ENCODE measurements around the gene ZBTB1. TPM values are rescaled to one million over a fixed set of nuclear protein-coding genes. Genes with fewer than 3 reads are reported as not detected.
"Not testable (repeated sequence)": the region's sequence is repeated elsewhere in the genome, so short reads cannot be mapped to it uniquely, and the experiment has no call there.

ZBTB1 gene
- total RNA-seq, 1 donor from 2014 or later: 52.2 TPM

GRCh38 chr14:64493455-64493854 is 11.1 kb upstream of the ZBTB1 start:
- no peak for FAIRE-seq
- DNase-seq (ENCODE audit: low spot score in 2 of 2): no peak

DNA sequence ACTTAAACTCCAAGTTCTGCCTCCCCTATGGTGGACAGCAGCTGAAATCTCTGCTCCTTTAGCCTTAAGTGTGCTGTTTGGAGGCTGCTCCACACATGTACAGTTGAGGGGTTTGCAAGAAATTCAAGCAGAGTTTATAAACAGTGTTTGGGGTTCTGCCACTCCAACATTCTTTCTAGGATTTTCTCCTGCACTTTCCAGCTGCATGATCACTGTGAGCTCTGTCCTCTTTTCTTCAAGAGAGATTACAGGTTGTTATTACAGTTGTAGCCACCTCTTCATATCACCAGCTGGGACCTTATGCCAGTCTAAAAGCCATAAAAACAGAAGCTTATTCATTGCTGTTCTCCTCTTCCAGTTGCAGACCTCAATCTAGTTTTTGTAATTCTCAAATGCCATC is 9.3 kb upstream of the ZBTB1 start:
- DNase-seq (ENCODE audit: low spot score in 2 of 2): no peak
- no peak for FAIRE-seq

GRCh38 chr14:64496764-64497163 is 7.8 kb upstream of the ZBTB1 start:
- FAIRE-seq (no peak), DNase-seq (ENCODE audit: low spot score in 2 of 2) (no peak)

- DNase-seq (ENCODE audit: low spot score in 2 of 2): no peak
- FAIRE-seq: no peak
These were observed 4.5 kb upstream of the ZBTB1 start for GRCh38 chr14:64500088-64500487.

- no peak for DNase-seq (ENCODE audit: low spot score in 2 of 2)
These were observed 3.0 kb upstream of the ZBTB1 start for GRCh38 chr14:64501411-64502171.

GRCh38 chr14:64502456-64502855 is 2.1 kb upstream of the ZBTB1 start:
- FAIRE-seq (no peak), DNase-seq (ENCODE audit: low spot score in 2 of 2) (no peak)

More at GRCh38 chr14:64501411-64502171, 3.0 kb upstream of the ZBTB1 start:
- no peak for FAIRE-seq

DNA sequence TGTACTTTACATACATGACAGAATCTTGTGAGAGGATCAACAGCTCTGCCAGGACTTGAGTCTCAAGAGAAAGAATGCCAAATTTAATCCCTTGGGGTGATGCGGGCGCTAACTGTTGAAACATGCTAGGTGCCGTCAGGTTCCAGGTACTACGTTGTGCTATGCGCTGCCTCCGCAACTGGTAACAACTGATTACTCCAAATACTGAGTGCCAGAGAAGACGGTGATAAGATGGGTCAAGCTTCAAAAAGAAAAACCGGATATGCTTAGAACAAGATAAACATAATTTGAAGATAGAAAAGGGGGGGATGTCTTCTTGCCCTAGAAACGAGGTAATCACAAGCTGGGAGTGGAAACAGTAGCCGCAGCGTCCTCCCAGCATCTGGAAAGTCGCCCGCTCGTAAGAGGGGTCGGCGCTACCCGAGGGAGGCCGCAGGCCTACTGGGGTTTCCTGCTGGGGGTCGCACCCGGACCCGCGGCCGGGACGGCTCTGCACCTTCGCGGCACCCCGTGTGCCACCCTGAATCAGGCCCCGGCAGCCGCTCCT is 1.6 kb upstream of the ZBTB1 start:
- FAIRE-seq (no peak), DNase-seq (ENCODE audit: low spot score in 2 of 2) (no peak)

DNA sequence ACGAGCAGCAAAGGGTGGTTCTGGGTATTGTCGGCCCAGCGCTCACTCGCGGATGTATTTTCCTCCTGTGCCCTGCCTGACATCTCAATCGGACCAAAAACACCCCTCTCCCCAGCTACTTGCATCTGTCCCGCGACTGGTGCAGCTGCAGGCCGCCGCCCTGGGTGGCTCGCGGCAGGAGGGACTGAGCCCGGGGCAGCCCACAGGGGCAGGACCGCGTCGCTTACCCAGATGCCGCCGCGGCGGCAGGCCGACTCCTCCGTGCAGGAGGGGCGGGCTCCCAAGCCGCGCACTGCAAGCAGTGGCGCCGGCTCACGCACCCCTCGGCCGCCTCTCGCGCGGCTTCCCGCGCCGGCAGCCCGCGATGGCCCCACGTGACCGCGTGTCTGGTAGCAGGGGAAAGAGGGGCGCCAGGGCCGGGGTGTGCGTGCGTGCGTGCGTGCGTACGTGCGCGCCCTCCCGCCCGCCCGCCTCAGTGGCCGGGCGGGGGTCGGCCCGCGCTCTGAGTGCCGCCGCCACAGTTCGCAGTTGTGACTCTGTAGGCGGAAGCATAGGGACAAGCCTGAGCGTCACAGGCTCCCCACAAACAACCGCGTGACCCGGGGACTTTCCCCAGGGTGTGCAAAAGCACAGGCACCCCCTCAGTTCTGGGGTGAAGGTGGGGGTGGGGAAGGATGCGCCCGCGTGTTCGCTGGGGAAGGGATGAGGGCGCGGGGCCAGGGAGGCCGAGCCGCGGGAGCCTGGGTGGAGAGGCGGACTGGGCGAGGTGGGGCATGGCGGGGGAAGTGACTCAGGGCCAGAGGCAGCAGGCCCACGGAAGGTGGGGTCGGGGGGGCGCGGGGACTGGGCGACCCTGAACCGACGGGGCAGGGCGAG is 898 bp upstream of the ZBTB1 start, which contains the start of gene ZBTB25:
Gene ZBTB25 (minus strand): TSS at position 405 of the 876 bp plus-strand sequence. CDS start 13,305 bp downstream, outside the sequence.
- no peak for FAIRE-seq

GRCh38 chr14:64504897-64505794 is 576 bp downstream of the ZBTB1 start:
- no peak for FAIRE-seq
- peak; percentile 68 to 70 for DNase-seq (ENCODE audit: low spot score in 2 of 2)

More for the DNA sequence above, 898 bp upstream of the ZBTB1 start, which contains the start of gene ZBTB25:
- peak; percentile 69 to 81 for DNase-seq (ENCODE audit: low spot score in 2 of 2)

GRCh38 chr14:64506721-64507120 is 2.2 kb downstream of the ZBTB1 start:
- DNase-seq (ENCODE audit: low spot score in 2 of 2) (no peak), FAIRE-seq (no peak)

- FAIRE-seq: no peak
- DNase-seq (ENCODE audit: low spot score in 2 of 2): no peak
These were observed 3.0 kb downstream of the ZBTB1 start for GRCh38 chr14:64507376-64508156.

GRCh38 chr14:64508215-64508776 is 3.7 kb downstream of the ZBTB1 start:
- no peak for DNase-seq (ENCODE audit: low spot score in 2 of 2)
- FAIRE-seq: no peak

GRCh38 chr14:64509036-64509435 is 4.5 kb downstream of the ZBTB1 start:
- DNase-seq (ENCODE audit: low spot score in 2 of 2) (no peak), FAIRE-seq (no peak)

DNA sequence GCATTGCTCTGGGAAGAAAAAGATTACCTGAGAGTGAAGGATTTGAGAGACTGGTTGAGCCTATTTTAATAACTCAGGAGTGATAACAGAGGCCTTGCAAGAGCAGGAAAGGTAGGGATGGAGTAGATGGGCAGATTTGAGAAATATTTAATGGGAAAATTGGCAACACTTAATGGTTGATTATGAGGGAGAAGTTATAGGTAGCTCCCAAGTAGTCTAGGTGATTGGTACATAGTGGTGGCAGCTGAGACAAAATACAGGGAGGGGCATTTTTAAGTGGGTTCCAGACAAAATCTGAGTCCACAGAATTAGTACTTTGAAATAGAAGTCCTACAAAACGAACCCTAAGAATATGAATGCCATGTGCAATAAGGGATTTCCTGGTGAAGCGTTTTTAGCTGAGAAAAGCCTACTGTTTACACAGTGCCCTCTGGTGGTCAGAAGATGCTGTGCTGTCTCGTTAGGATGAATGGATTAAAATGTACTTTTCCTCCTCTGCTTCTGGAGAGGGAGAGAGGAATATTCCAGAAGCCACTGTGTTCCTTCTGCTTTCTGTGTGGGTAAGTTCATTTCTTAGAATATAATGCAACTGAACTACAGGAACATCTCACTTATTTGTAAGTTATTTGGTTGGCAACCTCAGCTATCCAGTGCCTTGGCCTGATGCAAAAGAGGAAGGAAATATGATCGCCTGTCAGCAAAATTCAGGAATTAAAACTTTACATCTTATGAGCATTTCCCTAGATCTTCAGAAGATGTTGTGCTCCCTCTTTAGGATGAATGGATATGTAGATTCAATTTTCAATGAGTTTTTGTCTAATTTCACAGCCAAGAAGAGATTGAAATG is 6.5 kb downstream of the ZBTB1 start:
- DNase-seq (ENCODE audit: low spot score in 2 of 2): peak; percentile 31 to 34
- FAIRE-seq: no peak

DNA sequence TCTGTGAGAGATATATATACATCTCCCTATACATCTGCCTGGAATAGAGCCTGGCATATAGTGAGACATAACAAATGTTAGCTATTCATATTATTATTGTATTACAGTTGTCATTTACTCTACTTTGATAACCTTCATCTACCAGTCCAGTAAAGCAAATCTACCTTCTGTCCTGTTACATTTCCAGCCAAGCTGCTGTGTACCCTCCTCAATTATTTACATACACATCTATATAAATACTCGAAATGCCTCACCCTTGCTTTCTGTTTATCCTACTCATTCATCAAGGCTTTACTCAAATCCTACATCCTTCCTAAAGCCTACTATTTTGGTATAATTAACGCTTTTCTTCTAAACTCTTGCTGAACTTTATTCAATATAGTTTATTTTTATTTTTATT is 8.7 kb downstream of the ZBTB1 start:
- FAIRE-seq: no peak

DNA sequence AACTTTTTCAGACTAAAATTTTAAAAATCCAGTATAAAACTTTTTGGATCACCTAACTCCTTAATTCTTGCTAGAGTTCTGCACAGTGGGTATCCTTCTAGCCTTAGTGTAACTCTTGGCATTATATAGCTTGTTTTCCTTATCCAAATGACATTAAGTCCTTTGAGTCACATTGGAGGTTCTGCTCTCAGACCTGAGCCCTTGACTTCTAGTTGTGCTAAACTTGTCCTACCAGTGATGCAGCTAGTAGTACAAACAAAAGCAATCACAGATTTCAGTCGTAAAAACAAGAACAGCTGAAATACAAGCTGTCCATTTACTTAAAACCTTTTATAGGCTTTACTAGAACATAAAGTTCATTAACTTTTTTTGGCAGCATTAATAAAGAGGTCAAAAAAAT is 10.5 kb downstream of the ZBTB1 start:
- FAIRE-seq: no peak
- DNase-seq (ENCODE audit: low spot score in 2 of 2): no peak

More for the DNA sequence above, 8.7 kb downstream of the ZBTB1 start:
- no peak for DNase-seq (ENCODE audit: low spot score in 2 of 2)

GRCh38 chr14:64516969-64517368 is 12.4 kb downstream of the ZBTB1 start:
- FAIRE-seq (no peak), DNase-seq (ENCODE audit: low spot score in 2 of 2) (no peak)

DNA sequence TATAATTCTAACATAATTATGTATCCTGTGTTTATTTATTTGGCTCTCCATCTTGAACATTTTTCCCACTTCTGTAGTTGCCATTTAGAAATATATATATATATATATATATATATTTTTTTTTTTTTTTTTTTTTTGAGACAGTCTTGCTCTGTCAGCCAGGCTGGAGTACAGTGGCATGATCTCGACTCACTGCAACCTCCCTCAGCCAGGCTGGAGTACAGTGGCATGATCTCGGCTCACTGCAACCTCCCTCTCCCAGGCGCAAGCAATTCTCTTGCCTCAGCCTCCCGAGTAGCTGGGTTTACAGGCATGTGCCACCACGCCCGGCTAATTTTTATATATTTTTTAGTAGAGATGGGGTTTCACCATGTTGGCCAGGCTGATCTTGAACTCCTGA is 13.1 kb downstream of the ZBTB1 start:
- FAIRE-seq; DNase-seq (ENCODE audit: low spot score in 2 of 2): not testable (repeated sequence)

Measured in frontal cortex (tissue), 4 donors.